ENCODE data around the gene TRAPPC6A.

DNA sequence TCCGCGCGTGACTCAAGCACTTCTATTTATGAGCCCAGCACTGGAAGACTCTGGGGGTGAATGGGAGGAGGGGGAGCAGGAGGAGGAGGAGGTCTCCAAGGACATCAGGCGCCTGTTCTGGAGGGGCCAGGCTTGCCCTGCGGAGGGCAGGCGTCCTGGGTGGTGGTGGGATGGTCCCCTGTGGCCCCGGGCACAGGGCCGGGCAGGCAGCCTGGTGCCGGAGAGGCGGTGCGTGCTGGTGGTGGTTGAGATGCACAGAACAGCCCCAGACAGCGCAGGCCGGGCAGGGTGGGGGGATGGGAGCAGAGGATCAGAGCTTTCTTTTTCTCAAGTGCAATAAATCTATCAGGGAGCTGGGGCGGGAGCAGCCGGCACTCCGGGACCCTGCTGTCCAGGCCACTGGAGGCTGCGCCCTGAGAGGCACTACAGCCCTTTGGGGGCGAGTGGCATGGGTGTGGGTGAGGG lies 31.3 kb downstream of the TRAPPC6A start:
- TF ChIP-seq POGZ (CRISPR knock-in tag; IDR thresholded peaks at IDR 0.05): no peak
- TF ChIP-seq, protein P1, sequence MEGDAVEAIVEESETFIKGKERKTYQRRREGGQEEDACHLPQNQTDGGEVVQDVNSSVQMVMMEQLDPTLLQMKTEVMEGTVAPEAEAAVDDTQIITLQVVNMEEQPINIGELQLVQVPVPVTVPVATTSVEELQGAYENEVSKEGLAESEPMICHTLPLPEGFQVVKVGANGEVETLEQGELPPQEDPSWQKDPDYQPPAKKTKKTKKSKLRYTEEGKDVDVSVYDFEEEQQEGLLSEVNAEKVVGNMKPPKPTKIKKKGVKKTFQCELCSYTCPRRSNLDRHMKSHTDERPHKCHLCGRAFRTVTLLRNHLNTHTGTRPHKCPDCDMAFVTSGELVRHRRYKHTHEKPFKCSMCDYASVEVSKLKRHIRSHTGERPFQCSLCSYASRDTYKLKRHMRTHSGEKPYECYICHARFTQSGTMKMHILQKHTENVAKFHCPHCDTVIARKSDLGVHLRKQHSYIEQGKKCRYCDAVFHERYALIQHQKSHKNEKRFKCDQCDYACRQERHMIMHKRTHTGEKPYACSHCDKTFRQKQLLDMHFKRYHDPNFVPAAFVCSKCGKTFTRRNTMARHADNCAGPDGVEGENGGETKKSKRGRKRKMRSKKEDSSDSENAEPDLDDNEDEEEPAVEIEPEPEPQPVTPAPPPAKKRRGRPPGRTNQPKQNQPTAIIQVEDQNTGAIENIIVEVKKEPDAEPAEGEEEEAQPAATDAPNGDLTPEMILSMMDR (CRISPR knock-in tag; IDR thresholded peaks at IDR 0.05): no peak
- TF ChIP-seq, protein P2, sequence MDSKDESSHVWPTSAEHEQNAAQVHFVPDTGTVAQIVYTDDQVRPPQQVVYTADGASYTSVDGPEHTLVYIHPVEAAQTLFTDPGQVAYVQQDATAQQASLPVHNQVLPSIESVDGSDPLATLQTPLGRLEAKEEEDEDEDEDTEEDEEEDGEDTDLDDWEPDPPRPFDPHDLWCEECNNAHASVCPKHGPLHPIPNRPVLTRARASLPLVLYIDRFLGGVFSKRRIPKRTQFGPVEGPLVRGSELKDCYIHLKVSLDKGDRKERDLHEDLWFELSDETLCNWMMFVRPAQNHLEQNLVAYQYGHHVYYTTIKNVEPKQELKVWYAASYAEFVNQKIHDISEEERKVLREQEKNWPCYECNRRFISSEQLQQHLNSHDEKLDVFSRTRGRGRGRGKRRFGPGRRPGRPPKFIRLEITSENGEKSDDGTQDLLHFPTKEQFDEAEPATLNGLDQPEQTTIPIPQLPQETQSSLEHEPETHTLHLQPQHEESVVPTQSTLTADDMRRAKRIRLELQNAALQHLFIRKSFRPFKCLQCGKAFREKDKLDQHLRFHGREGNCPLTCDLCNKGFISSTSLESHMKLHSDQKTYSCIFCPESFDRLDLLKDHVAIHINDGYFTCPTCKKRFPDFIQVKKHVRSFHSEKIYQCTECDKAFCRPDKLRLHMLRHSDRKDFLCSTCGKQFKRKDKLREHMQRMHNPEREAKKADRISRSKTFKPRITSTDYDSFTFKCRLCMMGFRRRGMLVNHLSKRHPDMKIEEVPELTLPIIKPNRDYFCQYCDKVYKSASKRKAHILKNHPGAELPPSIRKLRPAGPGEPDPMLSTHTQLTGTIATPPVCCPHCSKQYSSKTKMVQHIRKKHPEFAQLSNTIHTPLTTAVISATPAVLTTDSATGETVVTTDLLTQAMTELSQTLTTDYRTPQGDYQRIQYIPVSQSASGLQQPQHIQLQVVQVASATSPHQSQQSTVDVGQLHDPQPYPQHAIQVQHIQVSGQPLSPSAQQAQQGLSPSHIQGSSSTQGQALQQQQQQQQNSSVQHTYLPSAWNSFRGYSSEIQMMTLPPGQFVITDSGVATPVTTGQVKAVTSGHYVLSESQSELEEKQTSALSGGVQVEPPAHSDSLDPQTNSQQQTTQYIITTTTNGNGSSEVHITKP (CRISPR knock-in tag; IDR thresholded peaks at IDR 0.05; ENCODE audit: low read depth): no peak

All from HepG2 (cell line).